HEK293T (cell line): ENCODE data around the gene SPI1.
"Not testable (repeated sequence)": the region's sequence is repeated elsewhere in the genome, so short reads cannot be mapped to it uniquely, and the experiment has no call there.

ENCODE experiments used
- CTCF ChIA-PET: fragments of 350-600 bp; formaldehyde crosslinking; extraction: SDS; loops from one replicate; lab custom pipeline; 2021; ENCODE audit warnings: antibody characterized with exemption, inconsistent platforms; lab: Yijun Ruan, JAX
- POLR2A ChIA-PET: fragments of 350-600 bp; formaldehyde crosslinking; extraction: SDS; loops from one replicate; lab custom pipeline; 2020; ENCODE audit warnings: antibody characterized with exemption, inconsistent platforms; lab: Yijun Ruan, JAX
- DNase-seq: peaks from one replicate; pipeline ENCODE4 v3.0.0; 2012; ENCODE audit warnings: mixed read lengths; ENCODE audit errors: extremely low spot score
- ARNT ChIP-seq: fragments of 450-650 bp; IDR thresholded peaks from 2 replicates; pipeline ENCODE4 v1.6.1; 2017; ENCODE audit warnings: mild to moderate bottlenecking
- BHLHE40 ChIP-seq: fragments of 450-650 bp; IDR thresholded peaks from 2 replicates; pipeline ENCODE4 v1.6.1; 2016; ENCODE audit warnings: mild to moderate bottlenecking, moderate library complexity, borderline replicate concordance
- CTBP1 ChIP-seq: fragments of 450-650 bp; IDR thresholded peaks from 2 replicates; pipeline ENCODE4 v1.6.1; 2016; ENCODE audit warnings: borderline replicate concordance
- ELF4 ChIP-seq: fragments of 450-650 bp; IDR thresholded peaks from 2 replicates; pipeline ENCODE4 v1.6.1; 2017; ENCODE audit warnings: antibody characterized with exemption
- FOXA1 ChIP-seq: fragments of 450-650 bp; IDR thresholded peaks from 2 replicates; pipeline ENCODE4 v1.6.1; 2016; ENCODE audit warnings: mild to moderate bottlenecking
- FOXK2 ChIP-seq: fragments of 450-650 bp; IDR thresholded peaks from 2 replicates; pipeline ENCODE4 v1.6.1; 2016; ENCODE audit warnings: mild to moderate bottlenecking
- FOXM1 ChIP-seq: fragments of 450-650 bp; IDR thresholded peaks from 2 replicates; pipeline ENCODE4 v1.6.1; 2017; ENCODE audit warnings: mild to moderate bottlenecking, borderline replicate concordance
- HDGF ChIP-seq: fragments of 450-650 bp; IDR thresholded peaks from 2 replicates; pipeline ENCODE4 v1.6.1; 2017; ENCODE audit warnings: antibody characterized with exemption, borderline replicate concordance
- L3MBTL2 ChIP-seq: fragments of 450-650 bp; conservative IDR thresholded peaks from 2 replicates; pipeline ENCODE4 v1.6.1; 2016; ENCODE audit warnings: mild to moderate bottlenecking
- LEF1 ChIP-seq: fragments of 450-650 bp; IDR thresholded peaks from 2 replicates; pipeline ENCODE4 v1.6.1; 2017; ENCODE audit warnings: mild to moderate bottlenecking, borderline replicate concordance
- NFRKB ChIP-seq: fragments of 450-650 bp; IDR thresholded peaks from 2 replicates; pipeline ENCODE4 v1.6.1; 2016; ENCODE audit warnings: mild to moderate bottlenecking, moderate library complexity
- PKNOX1 ChIP-seq: fragments of 450-650 bp; IDR thresholded peaks from 2 replicates; pipeline ENCODE4 v1.6.1; 2016
- SP1 ChIP-seq: fragments of 450-650 bp; IDR thresholded peaks from 2 replicates; pipeline ENCODE4 v1.6.1; 2017
- SUZ12 ChIP-seq: fragments of 450-650 bp; IDR thresholded peaks from 2 replicates; pipeline ENCODE4 v1.6.1; 2016; ENCODE audit warnings: mild to moderate bottlenecking
- TARDBP ChIP-seq: fragments of 450-650 bp; IDR thresholded peaks from 2 replicates; pipeline ENCODE4 v1.6.1; 2016
- ZNF384 ChIP-seq: fragments of 450-650 bp; IDR thresholded peaks from 2 replicates; pipeline ENCODE4 v1.6.1; 2016

SPI1 gene

GRCh38 chr11:47340010-47340409 is 38.3 kb downstream of the SPI1 start:
- TF ChIP-seq FOXM1: no peak
- no peak for TF ChIP-seq ELF4
- no peak for TF ChIP-seq BHLHE40
- TF ChIP-seq FOXA1: no peak
- no peak for TF ChIP-seq NFRKB
- TF ChIP-seq TARDBP: no peak
- no peak for TF ChIP-seq SP1
- TF ChIP-seq CTBP1: no peak
- no peak for TF ChIP-seq SUZ12
- TF ChIP-seq LEF1: no peak
- no peak for DNase-seq
- POLR2A ChIA-PET: no interaction called here
- CTCF ChIA-PET: no interaction called here

- TF ChIP-seq TARDBP: no peak
- TF ChIP-seq L3MBTL2: no peak
- no peak for TF ChIP-seq CTBP1
- no peak for TF ChIP-seq SP1
- no peak for TF ChIP-seq FOXA1
- TF ChIP-seq HDGF: no peak
- TF ChIP-seq PKNOX1: no peak
- no peak for TF ChIP-seq NFRKB
- no peak for TF ChIP-seq FOXM1
- no peak for TF ChIP-seq BHLHE40
- no peak for TF ChIP-seq SUZ12
- no peak for TF ChIP-seq ELF4
- no peak for TF ChIP-seq LEF1
- TF ChIP-seq ZNF384: no peak
- TF ChIP-seq ARNT: no peak
- TF ChIP-seq FOXK2: no peak
- no peak for DNase-seq
- CTCF ChIA-PET: no interaction called here
- POLR2A ChIA-PET: no interaction called here
Observed at GRCh38 chr11:47338396-47339241, 39.7 kb downstream of the SPI1 start.

- ChIA-PET CTCF (no interaction called here), POLR2A (no interaction called here)
- no peak for TF ChIP-seq SUZ12
- TF ChIP-seq PKNOX1: no peak
- TF ChIP-seq ELF4: no peak
- no peak for TF ChIP-seq SP1
- no peak for TF ChIP-seq ARNT
- no peak for TF ChIP-seq LEF1
- no peak for TF ChIP-seq HDGF
- no peak for TF ChIP-seq FOXM1
- no peak for TF ChIP-seq NFRKB
- no peak for TF ChIP-seq FOXA1
- no peak for TF ChIP-seq L3MBTL2
- TF ChIP-seq TARDBP: no peak
- TF ChIP-seq FOXK2: no peak
- TF ChIP-seq CTBP1: no peak
- TF ChIP-seq ZNF384: no peak
- no peak for TF ChIP-seq BHLHE40
- no peak for DNase-seq
Observed at GRCh38 chr11:47337229-47337924, 41.0 kb downstream of the SPI1 start.

- no peak for DNase-seq
- CTCF ChIA-PET: no interaction called here
- POLR2A ChIA-PET: no interaction called here
- no peak for TF ChIP-seq FOXK2
- TF ChIP-seq SP1: no peak
- no peak for TF ChIP-seq CTBP1
- TF ChIP-seq ELF4: no peak
- TF ChIP-seq ARNT: no peak
- TF ChIP-seq ZNF384: no peak
- TF ChIP-seq L3MBTL2: no peak
- no peak for TF ChIP-seq TARDBP
- no peak for TF ChIP-seq LEF1
- no peak for TF ChIP-seq SUZ12
- no peak for TF ChIP-seq PKNOX1
Observed at GRCh38 chr11:47336595-47336994, 41.8 kb downstream of the SPI1 start.

- no peak for TF ChIP-seq L3MBTL2
- no peak for TF ChIP-seq ARNT
- no peak for TF ChIP-seq TARDBP
- no peak for TF ChIP-seq PKNOX1
- DNase-seq: no peak
- CTCF ChIA-PET: interaction anchor here (1.0 kb wide), 1 partner anchor 19 kb away, joined by 3 read pairs; no protein-coding TSS in a partner anchor
- POLR2A ChIA-PET: no interaction called here
Observed at GRCh38 chr11:47335733-47336132, 42.6 kb downstream of the SPI1 start.

- CTCF ChIA-PET: interaction anchor here (1.0 kb wide), 1 partner anchor 20 kb away, joined by 3 read pairs; no protein-coding TSS in a partner anchor
- DNase-seq, POLR2A ChIA-PET: not testable (repeated sequence)
Observed at GRCh38 chr11:47334699-47335411, 43.5 kb downstream of the SPI1 start.
